ENCODE results near the gene CD38.
"Not testable (repeated sequence)": the region's sequence is repeated elsewhere in the genome, so short reads cannot be mapped to it uniquely, and the experiment has no call there.

CD38 gene

GRCh38 chr4:15756361-15756861, 21.7 kb upstream of the CD38 start:
- TF ChIP-seq SPI1 (IDR thresholded peaks at IDR 0.05; ENCODE audit: low read depth, low read length) (no peak), POU2F2 (IDR thresholded peaks at IDR 0.05; ENCODE audit: low read depth, low read length) (0 out of 2 replicates have a peak, but pooled peaks have one; percentile 0)
- no peak for DNase-seq (ENCODE audit: insufficient read length, low spot score)
- peak; percentile 97 for FAIRE-seq

- DNase-seq (ENCODE audit: insufficient read length, low spot score) = no peak
- TF ChIP-seq PAX5 (IDR thresholded peaks at IDR 0.05; ENCODE audit: insufficient read depth, low read length, severe bottlenecking) = no peak
- TF ChIP-seq POLR2AphosphoS5 (IDR thresholded peaks at IDR 0.05; ENCODE audit: low read depth, low read length) = no peak
- TF ChIP-seq TAF1 (IDR thresholded peaks at IDR 0.05; ENCODE audit: low read depth, low read length) = no peak
- no peak for TF ChIP-seq POLR2A (IDR thresholded peaks at IDR 0.05; ENCODE audit: low read depth, low read length)
- no peak for TF ChIP-seq POU2F2 (IDR thresholded peaks at IDR 0.05; ENCODE audit: low read depth, low read length)
- no peak for TF ChIP-seq SPI1 (IDR thresholded peaks at IDR 0.05; ENCODE audit: low read depth, low read length)
- no peak for FAIRE-seq
Measured at GRCh38 chr4:15757054-15757453, 21.1 kb upstream of the CD38 start.

- DNase-seq (ENCODE audit: insufficient read length, low spot score) (no peak), FAIRE-seq (peak; percentile 66)
- no peak for TF ChIP-seq TAF1 (IDR thresholded peaks at IDR 0.05; ENCODE audit: low read depth, low read length)
- TF ChIP-seq SPI1 (IDR thresholded peaks at IDR 0.05; ENCODE audit: low read depth, low read length) = no peak
- TF ChIP-seq PAX5 (IDR thresholded peaks at IDR 0.05; ENCODE audit: insufficient read depth, low read length, severe bottlenecking) = no peak
- no peak for TF ChIP-seq POU2F2 (IDR thresholded peaks at IDR 0.05; ENCODE audit: low read depth, low read length)
- TF ChIP-seq POLR2AphosphoS5 (IDR thresholded peaks at IDR 0.05; ENCODE audit: low read depth, low read length) = no peak
- no peak for TF ChIP-seq POLR2A (IDR thresholded peaks at IDR 0.05; ENCODE audit: low read depth, low read length)
Measured at GRCh38 chr4:15758294-15758693, 19.8 kb upstream of the CD38 start.

- not testable (repeated sequence) for DNase-seq (ENCODE audit: insufficient read length, low spot score)
- peak; percentile 46; the same call in 1 of the 2 replicates for TF ChIP-seq SPI1 (IDR thresholded peaks at IDR 0.05; ENCODE audit: low read depth, low read length)
- FAIRE-seq = peak; percentile 85
Measured at GRCh38 chr4:15762460-15762859, 15.7 kb upstream of the CD38 start.

GRCh38 chr4:15765391-15765790, 12.7 kb upstream of the CD38 start:
- TF ChIP-seq POU2F2 (IDR thresholded peaks at IDR 0.05; ENCODE audit: low read depth, low read length) = no peak
- peak; percentile 39; the same call in 1 of the 2 replicates for TF ChIP-seq SPI1 (IDR thresholded peaks at IDR 0.05; ENCODE audit: low read depth, low read length)
- peak; percentile 58 for FAIRE-seq
- DNase-seq (ENCODE audit: insufficient read length, low spot score) = no peak

- FAIRE-seq (peak; percentile 87), DNase-seq (ENCODE audit: insufficient read length, low spot score) (no peak)
Measured at GRCh38 chr4:15765910-15766697, 12.0 kb upstream of the CD38 start.

GRCh38 chr4:15766821-15767220, 11.3 kb upstream of the CD38 start:
- no peak for TF ChIP-seq TAF1 (IDR thresholded peaks at IDR 0.05; ENCODE audit: low read depth, low read length)
- TF ChIP-seq PAX5 (IDR thresholded peaks at IDR 0.05; ENCODE audit: insufficient read depth, low read length, severe bottlenecking) = no peak
- no peak for TF ChIP-seq POLR2A (IDR thresholded peaks at IDR 0.05; ENCODE audit: low read depth, low read length)
- TF ChIP-seq POLR2AphosphoS5 (IDR thresholded peaks at IDR 0.05; ENCODE audit: low read depth, low read length) = no peak
- TF ChIP-seq POU2F2 (IDR thresholded peaks at IDR 0.05; ENCODE audit: low read depth, low read length) = no peak
- DNase-seq (ENCODE audit: insufficient read length, low spot score) (no peak), FAIRE-seq (no peak)

More at GRCh38 chr4:15765910-15766697, 12.0 kb upstream of the CD38 start:
- TF ChIP-seq TAF1 (IDR thresholded peaks at IDR 0.05; ENCODE audit: low read depth, low read length) (no peak), SPI1 (IDR thresholded peaks at IDR 0.05; ENCODE audit: low read depth, low read length) (no peak), POLR2A (IDR thresholded peaks at IDR 0.05; ENCODE audit: low read depth, low read length) (no peak), POU2F2 (IDR thresholded peaks at IDR 0.05; ENCODE audit: low read depth, low read length) (no peak), PAX5 (IDR thresholded peaks at IDR 0.05; ENCODE audit: insufficient read depth, low read length, severe bottlenecking) (no peak), POLR2AphosphoS5 (IDR thresholded peaks at IDR 0.05; ENCODE audit: low read depth, low read length) (no peak)

GRCh38 chr4:15769202-15769601, 8.9 kb upstream of the CD38 start:
- DNase-seq (ENCODE audit: insufficient read length, low spot score) (no peak), FAIRE-seq (no peak)
- no peak for TF ChIP-seq PAX5 (IDR thresholded peaks at IDR 0.05; ENCODE audit: insufficient read depth, low read length, severe bottlenecking)
- no peak for TF ChIP-seq SPI1 (IDR thresholded peaks at IDR 0.05; ENCODE audit: low read depth, low read length)
- TF ChIP-seq TAF1 (IDR thresholded peaks at IDR 0.05; ENCODE audit: low read depth, low read length) = no peak
- no peak for TF ChIP-seq POLR2A (IDR thresholded peaks at IDR 0.05; ENCODE audit: low read depth, low read length)
- no peak for TF ChIP-seq POLR2AphosphoS5 (IDR thresholded peaks at IDR 0.05; ENCODE audit: low read depth, low read length)
- TF ChIP-seq POU2F2 (IDR thresholded peaks at IDR 0.05; ENCODE audit: low read depth, low read length) = no peak

GRCh38 chr4:15771216-15772058, 6.7 kb upstream of the CD38 start:
- no peak for DNase-seq (ENCODE audit: insufficient read length, low spot score)
- TF ChIP-seq TAF1 (IDR thresholded peaks at IDR 0.05; ENCODE audit: low read depth, low read length) (no peak), PAX5 (IDR thresholded peaks at IDR 0.05; ENCODE audit: insufficient read depth, low read length, severe bottlenecking) (no peak), POLR2A (IDR thresholded peaks at IDR 0.05; ENCODE audit: low read depth, low read length) (no peak), POLR2AphosphoS5 (IDR thresholded peaks at IDR 0.05; ENCODE audit: low read depth, low read length) (no peak), POU2F2 (IDR thresholded peaks at IDR 0.05; ENCODE audit: low read depth, low read length) (no peak), SPI1 (IDR thresholded peaks at IDR 0.05; ENCODE audit: low read depth, low read length) (no peak)
- FAIRE-seq = peak; percentile 75

Data from GM12891 (cell line).